ENCODE data around the gene BCO2. TPM values are rescaled to one million over a fixed set of nuclear protein-coding genes. Genes with fewer than 3 reads are reported as not detected.
"Not testable (repeated sequence)": the region's sequence is repeated elsewhere in the genome, so short reads cannot be mapped to it uniquely, and the experiment has no call there.

The BCO2 gene
- polyA plus RNA-seq (ENCODE audit: insufficient read depth in 1 of 5, insufficient read length in 5 of 5, low replicate concordance in 1 of 5): 10 to 100 TPM in 1 of 5 donors, 1 to 10 TPM in 4; 7.8 to 10.6 (median 9.0) TPM
- long read RNA-seq, donor 1: 0 reads
- long read RNA-seq, donor 2, partial matches to known transcripts: 0 of 1 reads
- long read RNA-seq, donor 2, other reads (novel, unspliced or antisense): 0 of 1 reads
- long read RNA-seq, donor 3: 0 reads
- long read RNA-seq, donor 4: 0 reads
- long read RNA-seq, donor 5: 0 reads
- long read RNA-seq, donor 6, partial matches to known transcripts: 0 of 1 reads
- long read RNA-seq, donor 6, other reads (novel, unspliced or antisense): 0 of 1 reads
- long read RNA-seq, donor 7, partial matches to known transcripts: 0 of 1 reads
- long read RNA-seq, donor 7, other reads (novel, unspliced or antisense): 0 of 1 reads
- long read RNA-seq, donor 8: 0 reads

DNA sequence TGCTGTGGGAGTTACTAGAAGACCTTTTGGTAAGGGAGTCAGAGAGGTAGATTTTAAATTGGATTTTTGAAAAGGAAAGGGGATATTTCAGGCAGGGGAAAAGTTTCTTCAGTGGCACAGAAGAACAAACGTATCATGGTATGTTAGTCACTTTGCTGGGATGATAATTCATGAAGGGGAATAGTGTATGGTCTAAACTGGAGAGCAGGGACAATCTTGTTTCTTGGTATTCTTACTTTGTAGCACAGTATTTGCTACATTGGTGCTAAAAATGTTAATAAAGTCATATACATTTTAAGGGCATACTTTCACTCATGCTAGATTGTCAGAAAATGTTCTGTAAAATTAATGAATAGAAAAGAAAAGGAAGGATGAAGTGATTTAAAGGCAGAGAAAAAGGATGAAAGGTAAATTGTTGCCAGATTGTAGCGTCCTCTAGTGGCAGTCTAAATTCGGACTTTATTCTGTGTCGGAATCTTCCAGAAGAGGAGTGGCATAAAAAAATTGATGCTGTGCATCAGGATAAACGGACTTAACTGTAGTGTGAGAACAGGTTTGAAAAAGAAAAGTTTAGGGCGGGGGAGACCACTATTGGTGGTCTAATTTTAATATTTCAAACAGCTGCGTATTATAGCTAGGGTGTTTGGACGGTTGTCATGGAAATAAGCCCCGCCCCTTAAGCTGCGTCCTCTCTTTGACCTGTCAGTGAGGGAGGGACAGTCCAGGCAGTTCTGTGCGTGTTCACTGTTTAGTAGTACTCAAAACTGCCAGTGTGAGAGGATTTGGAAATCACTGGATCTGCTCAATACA lies at the start of gene BCO2:
BCO2 (plus strand) TSS at position 724 of the 810 bp plus-strand sequence. CDS start 90 bp downstream, outside the sequence.
- DNase-seq: peak; percentile 87 to 92

DNA sequence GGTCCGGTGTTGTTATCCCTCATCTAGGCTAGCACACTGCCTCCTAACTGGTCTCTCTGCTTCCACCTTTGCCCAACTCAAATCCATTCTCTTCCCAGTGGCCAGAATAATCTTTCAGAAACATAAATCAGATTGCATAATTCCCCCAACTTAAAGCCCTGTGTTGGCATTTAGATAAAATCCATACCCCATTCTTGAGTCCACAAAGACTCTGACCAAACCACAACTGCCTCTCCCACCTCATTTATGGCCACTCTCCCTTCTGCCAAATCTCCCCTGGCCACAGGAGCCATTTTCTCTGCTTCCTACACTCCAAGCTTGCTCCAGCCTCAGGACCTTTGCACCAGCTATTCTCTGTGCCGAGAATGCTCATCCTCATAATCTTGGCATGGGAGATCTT lies 48.3 kb upstream of the BCO2 start:
- DNase-seq: no peak

DNA sequence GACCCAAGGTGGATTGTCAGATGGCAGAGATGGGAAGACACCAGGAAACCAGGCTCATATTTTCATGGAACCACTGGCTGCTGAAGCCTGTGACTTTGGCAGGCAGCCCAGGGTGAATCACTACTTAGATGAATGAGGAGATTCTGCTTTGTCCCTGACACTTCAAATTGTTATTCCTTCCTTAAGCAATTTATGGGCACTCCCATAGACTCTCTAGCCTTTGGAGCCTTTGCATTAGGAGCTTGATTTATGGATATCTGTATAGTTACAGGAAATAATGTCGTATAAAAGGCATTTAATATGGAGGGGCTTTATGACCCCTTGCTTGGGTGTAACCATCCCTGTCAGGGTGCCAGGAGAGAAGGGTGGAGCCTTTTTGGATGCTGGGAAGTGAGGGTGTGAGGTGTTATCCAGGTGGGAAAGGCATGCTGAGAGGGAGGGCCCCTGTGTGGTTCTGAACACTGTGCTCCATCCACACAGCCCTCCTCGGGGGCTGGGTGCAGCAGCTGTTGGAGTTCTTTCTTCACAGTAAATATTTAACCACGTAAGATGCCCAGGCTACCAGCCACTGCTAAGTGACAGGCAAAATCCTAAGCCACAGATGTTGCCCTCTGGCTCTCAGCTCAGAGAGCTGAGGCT lies 46.7 kb upstream of the BCO2 start:
- DNase-seq: no peak

DNA sequence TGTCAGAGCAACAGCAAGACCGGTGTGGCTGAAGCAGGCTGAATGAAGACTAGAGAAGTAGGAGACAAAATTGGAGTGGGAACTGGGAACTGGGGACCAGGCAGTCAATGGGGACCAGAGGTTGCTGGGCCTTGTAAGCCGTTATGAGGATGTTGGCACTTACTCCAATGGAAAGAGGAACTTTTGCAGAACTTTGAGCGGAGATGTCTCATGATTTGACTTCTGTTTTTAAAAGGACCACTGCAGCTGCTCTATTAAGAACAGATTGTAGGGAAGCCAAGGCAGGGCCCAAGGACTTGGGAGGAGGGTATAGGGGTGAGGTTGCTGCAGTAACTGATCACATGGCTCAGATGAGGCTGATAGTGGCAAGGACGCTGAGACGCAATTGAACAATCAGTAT lies 45.7 kb upstream of the BCO2 start:
- no peak for DNase-seq

DNA sequence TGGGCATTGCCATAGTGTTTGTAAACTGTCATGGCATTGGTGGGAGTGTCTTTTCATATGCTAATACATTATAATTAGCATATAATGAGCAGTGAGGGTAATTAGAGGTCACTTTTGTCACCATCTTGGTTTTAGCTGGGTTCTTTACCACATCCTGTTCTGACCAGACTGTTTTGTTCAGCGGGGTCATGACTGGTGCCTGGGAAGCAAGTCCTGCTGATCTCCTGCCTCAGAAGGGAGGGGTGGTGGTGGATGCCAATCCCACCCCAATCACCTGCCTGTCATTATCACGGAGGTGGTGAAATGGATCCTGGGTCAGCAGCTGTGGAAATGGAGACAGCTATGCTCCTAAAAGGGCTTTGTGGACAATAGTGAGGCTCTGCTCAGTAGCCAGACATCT lies 42.6 kb upstream of the BCO2 start:
- DNase-seq: no peak

GRCh38 chr11:112134473-112134872 lies 40.8 kb upstream of the BCO2 start:
- DNase-seq: no peak

DNA sequence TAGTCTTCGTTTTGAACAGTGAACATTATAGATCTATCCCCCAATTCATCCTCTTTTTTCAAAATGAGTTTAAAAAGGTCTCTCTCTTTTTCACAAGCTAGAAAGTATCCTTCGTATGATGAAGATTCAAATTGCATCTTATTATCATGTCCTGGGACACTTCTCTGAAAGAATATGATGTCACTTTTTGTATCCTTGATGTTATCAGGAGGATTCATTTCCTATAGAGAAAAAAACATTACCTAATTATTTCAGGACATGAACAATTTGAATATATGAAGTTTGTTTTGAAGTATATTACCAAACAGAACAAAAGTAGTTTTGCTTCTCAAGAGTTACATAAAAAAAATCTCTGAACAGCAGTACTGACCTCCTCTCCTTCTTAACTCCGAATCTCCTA lies 31.7 kb upstream of the BCO2 start:
- no peak for DNase-seq

- DNase-seq: no peak
Measured at GRCh38 chr11:112150517-112150916, 24.8 kb upstream of the BCO2 start.

- DNase-seq: no peak
Measured at GRCh38 chr11:112156153-112156955, 19.0 kb upstream of the BCO2 start.

DNA sequence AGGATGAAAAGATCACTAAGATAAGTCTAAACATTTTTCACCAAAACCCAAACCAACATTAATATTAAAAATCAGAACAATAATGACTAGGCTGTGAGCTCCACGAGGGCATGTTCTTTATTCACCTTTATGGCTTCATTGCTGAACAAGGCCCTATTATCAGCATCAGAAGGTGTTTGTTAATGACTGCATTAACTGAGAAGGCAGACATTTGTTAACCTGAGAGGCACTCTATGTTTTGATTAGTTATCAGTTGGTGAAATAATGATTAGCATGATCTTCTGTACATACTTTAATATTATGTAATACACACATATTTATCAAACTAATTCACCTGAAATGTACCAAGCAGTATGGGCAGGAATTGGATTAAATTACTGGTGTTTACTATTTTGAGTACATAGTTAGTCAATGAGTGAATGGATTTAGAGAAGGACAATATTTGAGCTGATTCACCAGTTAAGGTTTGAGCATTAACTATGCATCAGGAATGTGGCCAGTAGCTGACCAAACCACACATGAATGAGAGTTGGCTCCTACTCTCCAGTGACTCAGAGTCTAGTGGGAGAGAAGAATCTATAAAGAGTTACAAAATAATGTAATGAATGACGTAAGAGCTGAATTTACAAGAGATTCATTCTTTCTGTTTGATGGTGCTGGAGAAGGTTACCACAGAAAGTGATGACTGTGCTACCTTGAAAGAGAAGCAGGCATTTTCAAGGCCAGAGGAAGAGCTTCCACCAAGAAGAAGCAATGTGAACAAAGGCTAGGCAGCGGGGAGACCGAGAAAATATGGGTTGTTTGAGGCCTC lies 18.2 kb upstream of the BCO2 start:
- DNase-seq: no peak

- DNase-seq: no peak
Measured at GRCh38 chr11:112159098-112160065, 15.9 kb upstream of the BCO2 start.

- no peak for DNase-seq
Measured at GRCh38 chr11:112160091-112160848, 15.0 kb upstream of the BCO2 start.

- DNase-seq: no peak
Measured at GRCh38 chr11:112161012-112161411, 14.3 kb upstream of the BCO2 start.

GRCh38 chr11:112162200-112162599 lies 13.1 kb upstream of the BCO2 start:
- not testable (repeated sequence) for DNase-seq

- DNase-seq: no peak
Measured at GRCh38 chr11:112162761-112163546, 12.4 kb upstream of the BCO2 start.

DNA sequence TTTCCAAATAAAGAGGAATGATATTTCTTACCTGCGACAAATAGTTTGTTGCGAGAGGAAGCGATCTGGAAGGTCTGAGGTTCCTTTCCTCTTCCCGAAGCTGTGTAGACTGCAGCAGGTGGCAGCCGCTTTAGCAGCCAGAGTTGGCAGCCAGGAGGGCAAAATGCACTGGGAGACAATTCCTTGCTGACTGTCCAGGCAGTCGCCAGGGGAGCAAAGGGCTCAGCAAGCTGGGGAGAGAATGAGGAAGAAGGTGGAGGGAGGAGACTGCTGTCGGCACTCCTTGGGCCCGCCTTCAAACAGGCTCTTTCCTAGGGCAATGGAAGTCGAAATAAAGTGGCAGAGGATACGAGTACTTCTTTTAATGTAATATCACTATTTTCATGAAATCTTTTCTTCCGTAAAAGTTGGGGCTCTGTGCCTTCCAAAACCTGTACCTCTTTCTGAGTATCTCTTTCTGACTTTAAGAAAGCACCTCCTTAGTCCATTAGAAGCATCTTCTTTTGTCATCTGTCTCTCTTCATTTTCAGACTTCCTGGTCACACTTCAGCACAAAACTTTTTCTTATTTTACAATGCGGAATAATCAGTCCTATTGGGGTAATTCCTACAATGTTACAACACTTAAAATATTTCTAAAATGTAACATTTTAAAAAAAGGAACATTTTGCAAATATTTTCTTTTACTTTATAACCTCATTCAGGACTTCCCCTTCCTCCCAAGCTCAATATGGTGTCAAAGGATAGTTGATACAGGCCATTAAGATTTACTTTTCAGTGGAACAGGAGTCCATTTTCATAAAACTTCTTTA lies 11.2 kb upstream of the BCO2 start, which contains the start of gene IL18:
IL18 (minus strand) TSS at position 220 of the 811 bp plus-strand sequence. CDS start 9,041 bp downstream, outside the sequence.
- DNase-seq: no peak

DNA sequence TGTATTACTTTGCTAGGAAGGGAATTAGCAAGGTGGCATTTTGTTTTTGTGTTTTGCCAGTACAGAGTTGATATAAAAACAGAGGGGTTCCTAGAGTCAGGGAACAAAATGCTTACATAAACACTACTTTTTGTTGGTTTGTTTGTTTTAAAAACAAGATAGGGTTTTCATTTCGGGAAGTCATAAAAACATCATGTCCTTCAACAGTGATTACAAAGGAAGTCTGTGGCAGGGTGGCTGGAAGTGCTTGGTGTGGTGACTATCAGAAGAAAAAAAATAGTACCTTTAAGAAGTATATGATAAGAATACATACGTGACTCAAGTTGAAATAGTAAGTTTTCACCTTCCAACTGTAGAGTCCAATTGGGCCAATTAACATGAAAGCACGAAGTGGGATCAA lies 10.3 kb upstream of the BCO2 start:
- DNase-seq: no peak
